Fibroblast of villous mesenchyme (primary cell): ENCODE measurements around the gene PNPLA1. TPM values are rescaled to one million over a fixed set of nuclear protein-coding genes. Genes with fewer than 3 reads are reported as not detected.

Experiments used
- DNase-seq: peaks from one replicate; pipeline ENCODE4 v3.0.0-alpha.2; 2010; ENCODE audit warnings: low read depth
- H3K4me3 ChIP-seq: 2 replicates; pipeline ENCODE4 v1.5.1; 2011; ENCODE audit warnings: low read depth, mild to moderate bottlenecking, low read length
- total RNA-seq: library from RNA; depleted of rRNA; stranded (reverse); fragments of >200 nt; gene quantifications from 2 replicates; pipeline ENCODE4 v1.2.3, GENCODE V29; 2012
- TF ChIP-seq, protein P1 (sequence below): IDR thresholded peaks from 2 replicates; pipeline ENCODE4 v1.5.1; 2012; ENCODE audit warnings: low read depth, mild to moderate bottlenecking, low read length; ENCODE audit not compliant: insufficient read depth

Gene PNPLA1
- total RNA-seq, 1 donor, result not detected

DNA sequence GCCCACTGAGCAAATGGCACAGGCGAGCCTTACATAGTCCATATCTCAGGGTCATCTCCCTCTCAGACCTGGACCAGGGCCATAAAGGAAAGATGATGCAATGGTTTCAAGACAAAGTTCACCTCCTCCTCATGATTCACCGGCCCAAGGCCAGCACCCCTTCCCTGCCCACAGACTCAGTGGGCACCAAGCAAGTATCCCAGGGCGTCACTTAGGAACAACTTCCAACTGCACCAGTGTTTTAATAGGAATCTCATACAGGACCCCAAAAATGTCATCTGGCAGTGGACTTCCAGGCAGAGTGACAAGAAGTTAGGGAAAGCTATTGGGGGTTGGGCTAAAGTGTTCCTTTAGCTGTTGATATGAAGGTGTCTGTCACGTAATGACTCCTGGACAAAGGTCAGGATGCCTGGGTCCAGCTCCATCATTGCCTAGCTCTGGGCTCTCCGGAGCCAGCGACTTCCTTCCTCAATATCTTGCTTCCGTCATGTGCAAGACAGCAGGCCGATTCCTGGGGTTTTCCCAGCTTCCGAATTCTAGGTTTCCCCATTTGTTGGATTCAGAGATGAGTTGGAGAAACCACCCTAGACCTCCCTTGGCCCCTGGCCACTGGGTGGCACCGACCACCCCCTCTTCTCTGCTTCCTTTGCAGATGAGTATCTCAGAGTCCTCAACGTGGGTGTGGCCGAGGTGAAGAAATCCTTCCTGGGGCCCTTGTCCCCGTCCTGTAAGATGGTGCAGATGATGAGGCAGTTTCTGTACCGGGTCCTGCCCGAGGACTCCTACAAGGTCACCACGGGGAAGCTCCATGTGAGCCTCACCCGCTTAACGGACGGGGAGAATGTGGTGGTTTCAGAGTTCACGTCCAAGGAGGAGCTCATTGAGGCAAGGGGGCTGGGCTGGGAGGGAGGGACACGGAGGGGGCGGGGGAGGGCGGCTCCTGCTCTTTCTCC, 21.1 kb downstream of the PNPLA1 start:
- DNase-seq, result peak; percentile 54
- H3K4me3 ChIP-seq, result no peak overlapping the region
- TF ChIP-seq, protein P1, sequence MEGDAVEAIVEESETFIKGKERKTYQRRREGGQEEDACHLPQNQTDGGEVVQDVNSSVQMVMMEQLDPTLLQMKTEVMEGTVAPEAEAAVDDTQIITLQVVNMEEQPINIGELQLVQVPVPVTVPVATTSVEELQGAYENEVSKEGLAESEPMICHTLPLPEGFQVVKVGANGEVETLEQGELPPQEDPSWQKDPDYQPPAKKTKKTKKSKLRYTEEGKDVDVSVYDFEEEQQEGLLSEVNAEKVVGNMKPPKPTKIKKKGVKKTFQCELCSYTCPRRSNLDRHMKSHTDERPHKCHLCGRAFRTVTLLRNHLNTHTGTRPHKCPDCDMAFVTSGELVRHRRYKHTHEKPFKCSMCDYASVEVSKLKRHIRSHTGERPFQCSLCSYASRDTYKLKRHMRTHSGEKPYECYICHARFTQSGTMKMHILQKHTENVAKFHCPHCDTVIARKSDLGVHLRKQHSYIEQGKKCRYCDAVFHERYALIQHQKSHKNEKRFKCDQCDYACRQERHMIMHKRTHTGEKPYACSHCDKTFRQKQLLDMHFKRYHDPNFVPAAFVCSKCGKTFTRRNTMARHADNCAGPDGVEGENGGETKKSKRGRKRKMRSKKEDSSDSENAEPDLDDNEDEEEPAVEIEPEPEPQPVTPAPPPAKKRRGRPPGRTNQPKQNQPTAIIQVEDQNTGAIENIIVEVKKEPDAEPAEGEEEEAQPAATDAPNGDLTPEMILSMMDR, result no peak

- DNase-seq, result no peak
- no peak overlapping the region for H3K4me3 ChIP-seq
- TF ChIP-seq, protein P1, result no peak
Measured at GRCh38 chr6:36292170-36292569, 22.3 kb downstream of the PNPLA1 start.

GRCh38 chr6:36296240-36296639, 26.4 kb downstream of the PNPLA1 start:
- H3K4me3 ChIP-seq, result no peak overlapping the region
- no peak for DNase-seq
- TF ChIP-seq, protein P1, result no peak

DNA sequence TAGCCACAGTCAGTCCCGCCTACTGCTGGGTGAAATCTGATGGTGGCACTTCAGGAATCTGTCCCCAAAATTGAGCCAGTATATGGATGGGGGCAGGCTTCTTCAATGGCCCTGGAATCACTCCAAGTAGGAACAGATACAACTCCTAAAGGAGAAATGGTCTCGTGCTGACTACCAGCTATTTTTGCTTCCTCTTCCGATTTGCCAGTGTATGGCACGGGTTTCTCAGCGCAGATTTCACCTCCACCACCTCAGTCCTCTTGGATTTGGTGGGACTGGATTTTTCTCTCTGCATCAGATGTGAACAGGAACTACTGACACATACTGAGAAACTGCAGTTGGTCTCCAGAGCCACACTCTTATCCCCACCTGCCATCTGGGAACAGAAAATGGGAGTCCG, 27.2 kb downstream of the PNPLA1 start:
- TF ChIP-seq, protein P1, result no peak
- no peak overlapping the region for H3K4me3 ChIP-seq
- DNase-seq, result no peak

GRCh38 chr6:36297511-36297910, 27.7 kb downstream of the PNPLA1 start:
- no peak overlapping the region for H3K4me3 ChIP-seq
- TF ChIP-seq, protein P1, result no peak
- no peak for DNase-seq

DNA sequence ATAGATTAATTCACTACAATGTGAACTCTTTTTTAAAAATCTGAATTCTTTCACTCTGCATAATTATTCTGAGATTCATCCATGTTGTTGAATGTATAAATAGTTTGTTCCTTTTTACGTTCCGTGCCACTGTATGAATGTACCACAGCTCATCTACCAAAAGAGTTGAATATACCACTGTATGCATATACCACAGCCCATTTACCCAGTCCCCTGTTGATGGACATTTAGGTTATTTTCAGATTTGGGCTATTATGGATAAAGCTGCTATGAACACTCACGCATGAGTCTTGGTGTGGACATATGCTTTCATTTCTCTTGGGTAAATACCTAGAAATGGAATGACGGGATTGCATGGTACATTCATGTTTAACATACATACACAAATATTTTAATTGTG, 28.2 kb downstream of the PNPLA1 start:
- DNase-seq, result no peak
- TF ChIP-seq, protein P1, result no peak
- H3K4me3 ChIP-seq, result no peak overlapping the region

DNA sequence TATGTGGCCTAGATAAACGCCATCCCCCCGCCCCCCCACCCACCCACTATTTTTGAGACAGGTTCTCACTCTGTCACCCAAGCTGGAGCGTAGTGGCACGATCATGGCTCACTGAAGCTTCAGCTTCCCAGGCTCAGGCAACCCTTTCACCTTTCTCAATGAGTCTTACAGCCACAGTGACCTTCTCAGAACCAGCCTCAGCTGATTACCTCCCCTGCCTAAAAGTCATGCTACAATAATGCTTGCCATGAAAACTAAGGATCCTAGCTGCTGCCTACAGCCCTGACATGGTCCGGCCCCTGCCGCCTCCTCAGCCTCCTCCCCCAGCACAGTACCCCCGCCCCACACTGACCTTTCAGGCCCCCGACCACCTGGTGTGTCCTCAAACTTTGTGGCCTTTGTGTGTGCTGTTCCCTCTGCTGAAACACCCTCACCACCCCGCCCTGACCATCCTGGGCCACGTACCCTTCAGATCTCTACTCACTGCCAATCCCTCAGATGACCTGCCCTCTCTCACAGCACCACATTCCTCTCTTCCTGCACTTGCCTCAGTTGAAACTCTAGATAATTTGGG, 31.3 kb downstream of the PNPLA1 start:
- peak; percentile 33 for DNase-seq
- H3K4me3 ChIP-seq, result no peak overlapping the region
- TF ChIP-seq, protein P1, result no peak
